GM13977 (cell line): ENCODE measurements around the gene GPRC5C.

ENCODE experiments used
- DNase-seq: peaks from one replicate; pipeline ENCODE4 v3.0.0; 2012; ENCODE audit warnings: low spot score
- CTCF ChIP-seq: IDR thresholded peaks from 2 replicates; pipeline ENCODE4 v1.5.1; 2012; ENCODE audit warnings: mild to moderate bottlenecking, control low read depth; ENCODE audit not compliant: insufficient read depth; ENCODE audit errors: extremely low read depth, missing control alignments
- in situ Hi-C: fragments of 300-500 bp; cut with MboI; formaldehyde crosslinking; loops from one replicate; pipeline ENCODE4 v1.12.0; 2022; ENCODE audit warnings: low sequenced_read_pairs, low pct_unique_long_range_greater_than_20kb, mixed read lengths, inconsistent platforms; ENCODE audit not compliant: unreplicated experiment

Gene GPRC5C

GRCh38 chr17:74477411-74477810 lies 45.5 kb downstream of the GPRC5C start:
- no peak for TF ChIP-seq CTCF
- in situ Hi-C loops = no loop called here
- DNase-seq = no peak

- no peak for TF ChIP-seq CTCF
- no peak for DNase-seq
- in situ Hi-C loops = no loop called here
Observed at GRCh38 chr17:74478420-74479100, 46.7 kb downstream of the GPRC5C start.

GRCh38 chr17:74480290-74480689 lies 48.4 kb downstream of the GPRC5C start:
- TF ChIP-seq CTCF = no peak
- no peak for DNase-seq
- in situ Hi-C loops = no loop called here

- no peak for DNase-seq
- in situ Hi-C loops = no loop called here
- TF ChIP-seq CTCF = no peak
Observed at GRCh38 chr17:74481621-74482020, 49.7 kb downstream of the GPRC5C start.

DNA sequence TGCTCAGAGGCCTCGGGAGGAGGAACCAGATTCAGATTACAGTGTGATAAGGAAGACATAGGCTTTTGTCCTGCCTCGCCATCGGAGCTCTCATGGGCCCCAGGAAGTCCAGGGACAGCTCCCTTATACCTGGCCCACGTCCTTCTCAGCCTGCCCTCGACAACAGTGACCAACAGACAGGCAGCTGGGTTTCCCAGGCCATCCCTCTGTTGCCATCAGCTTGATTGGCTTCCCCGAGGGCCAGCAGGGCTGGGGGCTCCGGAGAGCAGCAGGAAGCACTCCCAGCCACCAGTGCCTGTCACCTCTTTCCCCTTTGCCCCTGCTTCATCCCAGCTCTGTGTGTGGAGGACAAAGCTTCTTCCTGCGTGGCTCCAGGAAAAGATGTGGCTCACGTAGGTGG lies 52.2 kb downstream of the GPRC5C start:
- TF ChIP-seq CTCF = no peak
- peak; percentile 4 for DNase-seq
- in situ Hi-C loops = no loop called here

GRCh38 chr17:74485022-74485743 lies 53.3 kb downstream of the GPRC5C start:
- no peak for TF ChIP-seq CTCF
- in situ Hi-C loops = no loop called here
- peak; percentile 2 for DNase-seq
